NCI-H2107 treated with DMSO at 0.1 percent for 48 hours (cell line): ENCODE measurements around the gene MOGAT3.
A peak's percentile ranks its signal among the peaks of the same experiment; 100 is the strongest.
"Not testable (repeated sequence)": the region's sequence is repeated elsewhere in the genome, so short reads cannot be mapped to it uniquely, and the experiment has no call there.

ENCODE experiments used
- DNase-seq: peaks from one replicate; lab custom pipeline; 2025; ENCODE audit not compliant: unreplicated experiment; lab: John Stamatoyannopoulos, UW

The MOGAT3 gene

GRCh38 chr7:101205901-101206664, 5.2 kb upstream of the MOGAT3 start:
- no peak for DNase-seq

GRCh38 chr7:101203740-101204738, 3.2 kb upstream of the MOGAT3 start:
- DNase-seq = not testable (repeated sequence)

GRCh38 chr7:101202603-101202918, 1.7 kb upstream of the MOGAT3 start:
- no peak for DNase-seq

- peak; percentile 10 for DNase-seq
These were observed 1.1 kb upstream of the MOGAT3 start for GRCh38 chr7:101201695-101202602.

- no peak for DNase-seq
These were observed 353 bp downstream of the MOGAT3 start for GRCh38 chr7:101200504-101200861.

- DNase-seq = not testable (repeated sequence)
These were observed 1.3 kb downstream of the MOGAT3 start for GRCh38 chr7:101199522-101199921.

- DNase-seq = no peak
These were observed 2.4 kb downstream of the MOGAT3 start for GRCh38 chr7:101198476-101198875.

GRCh38 chr7:101197991-101198390, 2.8 kb downstream of the MOGAT3 start:
- DNase-seq = no peak

GRCh38 chr7:101195884-101196283, 5.0 kb downstream of the MOGAT3 start:
- no peak for DNase-seq

- DNase-seq = no peak
These were observed 11.7 kb downstream of the MOGAT3 start for GRCh38 chr7:101189109-101189508.

GRCh38 chr7:101186844-101187428, 13.9 kb downstream of the MOGAT3 start:
- DNase-seq = no peak

- DNase-seq = no peak
These were observed 14.6 kb downstream of the MOGAT3 start for GRCh38 chr7:101186194-101186593.

- DNase-seq = no peak
These were observed 15.5 kb downstream of the MOGAT3 start for GRCh38 chr7:101185258-101185839.

- DNase-seq = no peak
These were observed 20.6 kb downstream of the MOGAT3 start, which contains the start of gene NAT16 for GRCh38 chr7:101180130-101180755. TSS of gene NAT16 (minus strand) at chr7:101180293. CDS start at chr7:101174807, 5,486 bp downstream.

- DNase-seq = no peak
These were observed 21.1 kb downstream of the MOGAT3 start for GRCh38 chr7:101179713-101180112.

- DNase-seq = peak; percentile 14
These were observed 21.7 kb downstream of the MOGAT3 start for GRCh38 chr7:101179117-101179516.

GRCh38 chr7:101177644-101178043, 23.2 kb downstream of the MOGAT3 start:
- no peak for DNase-seq

GRCh38 chr7:101175664-101176063, 25.2 kb downstream of the MOGAT3 start:
- no peak for DNase-seq

GRCh38 chr7:101174322-101174854, 26.4 kb downstream of the MOGAT3 start:
- DNase-seq = no peak
